H1 (cell line): ENCODE data around the gene KCNC3. TPM values are rescaled to one million over a fixed set of nuclear protein-coding genes. Genes with fewer than 3 reads are reported as not detected.

Experiments
- CTCF ChIA-PET: fragments of 300-600 bp; sonication (Branson Sonifier 250); formaldehyde crosslinking; loops from one replicate; lab custom pipeline; 2021; ENCODE audit not compliant: partially characterized antibody; lab: Charles Lee
- POLR2A ChIA-PET: fragments of 300-600 bp; sonication (Branson Sonifier 250); formaldehyde crosslinking; loops from one replicate; lab custom pipeline; 2021; ENCODE audit warnings: inconsistent platforms; ENCODE audit not compliant: partially characterized antibody; lab: Charles Lee
- DNase-seq, 2 experiments: peaks; one replicate each; pipeline versions ENCODE4 v3.0.0 to v3.0.0-alpha.2; 2010 to 2022; ENCODE audit warnings: low spot score in 2 of 2, low read depth in 1 of 2, mixed read lengths in 1 of 2
- FAIRE-seq: peaks from 2 replicates; lab custom pipeline; 2011; peaks lifted over from hg19 to GRCh38; lab: Jason Lieb, UNC
- H2AFZ ChIP-seq: 2 replicates; pipeline ENCODE4 v1.8.1; 2012; ENCODE audit warnings: low read length, inconsistent platforms
- H2AK5ac ChIP-seq: 2 replicates; pipeline ENCODE4 v1.6.1; 2013; ENCODE audit warnings: low read depth, low read length
- H2BK120ac ChIP-seq: replicated peaks from 2 replicates; pipeline ENCODE3; 2013; ENCODE audit warnings: low read depth, low read length, inconsistent platforms
- H2BK12ac ChIP-seq: 2 replicates; pipeline ENCODE4 v1.6.1; 2013; ENCODE audit warnings: low read depth, low read length
- H2BK15ac ChIP-seq: 2 replicates; pipeline ENCODE4 v1.6.1; 2013; ENCODE audit warnings: low read length
- H2BK20ac ChIP-seq: 2 replicates; pipeline ENCODE4 v1.6.1; 2013; ENCODE audit warnings: low read length
- H2BK5ac ChIP-seq: 2 replicates; pipeline ENCODE4 v1.6.1; 2013; ENCODE audit warnings: low read depth, low read length
- H3K14ac ChIP-seq: 2 replicates; pipeline ENCODE4 v1.6.1; 2013; ENCODE audit warnings: inconsistent platforms; ENCODE audit not compliant: insufficient read length
- H3K18ac ChIP-seq: 2 replicates; pipeline ENCODE4 v1.6.1; 2013; ENCODE audit warnings: low read length; ENCODE audit errors: extremely low read depth
- H3K23ac ChIP-seq: 2 replicates; pipeline ENCODE4 v1.6.1; 2013; ENCODE audit warnings: inconsistent platforms; ENCODE audit not compliant: insufficient read length
- H3K23me2 ChIP-seq: 2 replicates; pipeline ENCODE4 v1.6.1; 2013; ENCODE audit warnings: low read depth, low read length
- H3K27ac ChIP-seq: 2 replicates; pipeline ENCODE4 v1.6.1; 2011; ENCODE audit warnings: low read depth, low read length, inconsistent platforms
- H3K27me3 ChIP-seq, 4 experiments: replicated peaks in 1 of 4; 1 replicate in 1 of 4; 2 replicates in 3 of 4; pipeline versions ENCODE4 v1.6.1 to v1.8.1; 2011 to 2013; ENCODE audit warnings: low read length in 3 of 4, mild to moderate bottlenecking in 3 of 4, inconsistent platforms in 2 of 4, mixed read lengths in 2 of 4, moderate library complexity in 1 of 4; ENCODE audit not compliant: control insufficient read depth in 3 of 4, insufficient read depth in 3 of 4; ENCODE audit errors: extremely low read depth in 1 of 4
- H3K36me3 ChIP-seq, 4 experiments: 2 replicates each; pipeline versions ENCODE4 v1.6.1 to v1.8.1; 2011 to 2013; ENCODE audit warnings: mild to moderate bottlenecking in 4 of 4, low read length in 3 of 4, moderate library complexity in 2 of 4, control low read depth in 1 of 4, inconsistent platforms in 1 of 4; ENCODE audit not compliant: insufficient read depth in 4 of 4, control insufficient read depth in 2 of 4
- H3K4ac ChIP-seq: replicated peaks from 2 replicates; pipeline ENCODE3; 2013; ENCODE audit warnings: low read length, low read depth, mixed read lengths, inconsistent platforms; ENCODE audit not compliant: insufficient read length
- H3K4me1 ChIP-seq, 4 experiments: replicated peaks in 1 of 4; 1 replicate in 1 of 4; 2 replicates in 3 of 4; pipeline versions ENCODE4 v1.6.1 to v1.8.1; 2011 to 2013; ENCODE audit warnings: low read length in 3 of 4, inconsistent platforms in 2 of 4, mixed read lengths in 1 of 4; ENCODE audit not compliant: insufficient read depth in 4 of 4, control insufficient read depth in 3 of 4
- H3K4me2 ChIP-seq, 2 experiments: 2 replicates each; pipeline versions ENCODE4 v1.6.1 to v1.8.1; 2011 to 2013; ENCODE audit warnings: low read depth in 2 of 2, low read length in 2 of 2, control low read depth in 1 of 2, inconsistent platforms in 1 of 2, mild to moderate bottlenecking in 1 of 2; ENCODE audit not compliant: insufficient read depth in 1 of 2
- H3K4me3 ChIP-seq, 4 experiments: fragments of 200-600, 300-600 bp in 1 of 4; sonication (generic), shearing (Covaris generic), sonication (Bioruptor Twin) in 1 of 4; 2 replicates each; pipeline versions ENCODE4 v1.5.1 to v1.8.1; 2011 to 2016; ENCODE audit warnings: low read length in 4 of 4, low read depth in 3 of 4, control low read depth in 2 of 4, inconsistent platforms in 2 of 4, mild to moderate bottlenecking in 2 of 4, mixed read lengths in 1 of 4, moderate library complexity in 1 of 4; ENCODE audit not compliant: insufficient read depth in 2 of 4; ENCODE audit errors: extremely low read depth in 1 of 4
- H3K56ac ChIP-seq: replicated peaks from 2 replicates; pipeline ENCODE3; 2013; ENCODE audit warnings: low read depth, mild to moderate bottlenecking, mixed read lengths, low read length, inconsistent platforms; ENCODE audit not compliant: insufficient read length
- H3K79me1 ChIP-seq: 2 replicates; pipeline ENCODE4 v1.6.1; 2013; ENCODE audit warnings: low read depth, low read length, control low read depth
- H3K79me2 ChIP-seq, 2 experiments: 2 replicates each; pipeline versions ENCODE4 v1.6.1 to v1.8.1; 2012 to 2013; ENCODE audit warnings: low read length in 2 of 2, mild to moderate bottlenecking in 2 of 2, inconsistent platforms in 1 of 2; ENCODE audit not compliant: insufficient read depth in 2 of 2, control insufficient read depth in 1 of 2
- H3K9ac ChIP-seq, 4 experiments: replicated peaks in 1 of 4; 1 replicate in 1 of 4; 2 replicates in 3 of 4; pipeline versions ENCODE4 v1.6.1 to v1.8.1; 2011 to 2013; ENCODE audit warnings: low read depth in 3 of 4, low read length in 3 of 4, control low read depth in 2 of 4, mild to moderate bottlenecking in 2 of 4, moderate library complexity in 2 of 4, inconsistent platforms in 1 of 4; ENCODE audit errors: extremely low read depth in 1 of 4
- H3K9me3 ChIP-seq, 2 experiments: 2 replicates each; pipeline versions ENCODE4 v1.6.1 to v1.8.1; 2012 to 2013; ENCODE audit warnings: mild to moderate bottlenecking in 2 of 2, moderate library complexity in 2 of 2, control low read depth in 1 of 2, inconsistent platforms in 1 of 2, low read depth in 1 of 2, low read length in 1 of 2, mixed read lengths in 1 of 2; ENCODE audit not compliant: insufficient read depth in 2 of 2
- H4K20me1 ChIP-seq, 2 experiments: replicated peaks in 1 of 2; 2 replicates each; pipeline versions ENCODE3 to v1.8.1; 2011 to 2013; ENCODE audit warnings: inconsistent platforms in 2 of 2, low read length in 2 of 2, mild to moderate bottlenecking in 1 of 2; ENCODE audit not compliant: insufficient read depth in 2 of 2, control insufficient read depth in 1 of 2
- H4K5ac ChIP-seq: 2 replicates; pipeline ENCODE4 v1.6.1; 2013; ENCODE audit warnings: low read length, low read depth, mixed read lengths, inconsistent platforms; ENCODE audit not compliant: insufficient read length
- H4K8ac ChIP-seq: 2 replicates; pipeline ENCODE4 v1.8.0; 2013; ENCODE audit warnings: mild to moderate bottlenecking, moderate library complexity, low read length, inconsistent platforms; ENCODE audit not compliant: insufficient read depth; ENCODE audit errors: extremely low read depth
- H4K91ac ChIP-seq: replicated peaks from 2 replicates; pipeline ENCODE3; 2013; ENCODE audit warnings: low read length, mixed read lengths, inconsistent platforms; ENCODE audit not compliant: insufficient read length
- BCL11A ChIP-seq, 2 experiments: IDR thresholded peaks; one replicate each; pipeline ENCODE4 v1.6.1; 2011; ENCODE audit warnings: low read depth in 2 of 2, low read length in 2 of 2, mild to moderate bottlenecking in 2 of 2
- POU5F1 ChIP-seq: IDR thresholded peaks from 2 replicates; pipeline ENCODE4 v1.6.1; 2011; ENCODE audit warnings: low read depth, mild to moderate bottlenecking, low read length, moderate library complexity
- WGBS, 2 experiments: shearing (Covaris generic) in 1 of 2; methylation state at CpG; one replicate each; pipeline versions ENCODE4 v1.1.6 to v1.1.7; 2013 to 2015; ENCODE audit warnings: low lambda C conversion rate in 2 of 2, mixed read lengths in 2 of 2, inconsistent platforms in 1 of 2, low coverage in 1 of 2, missing lambda C conversion rate in 1 of 2; ENCODE audit not compliant: insufficient replicate concordance in 2 of 2, insufficient coverage in 1 of 2, insufficient read length in 1 of 2; ENCODE audit errors: extremely low coverage in 1 of 2, missing lambda C conversion rate in 1 of 2; 5-methylcytosine and 5-hydroxymethylcytosine counted together
- polyA plus RNA-seq, 7 experiments: library from polyadenylated mRNA; depleted of rRNA in 3 of 7; stranded (reverse) in 5 of 7; unstranded in 2 of 7; fragments of >200 nt in 5 of 7; fragments of 200-250 nt in 2 of 7; gene quantifications; 1 replicate in 5 of 7; 2 replicates in 1 of 7; 4 replicates in 1 of 7; pipeline versions ENCODE4 v1.2.1 to v1.2.3, GENCODE V29; 2011 to 2013; ENCODE audit warnings: missing spikeins in 2 of 7, mixed read lengths in 2 of 7
- total RNA-seq: library from RNA; stranded (reverse); fragmentation: NEBNext Ultra II Directional; extraction: Animal tissue kit (Norgen Biotek cat#: 25700); gene quantifications from 2 replicates; pipeline ENCODE4 v1.2.1, GENCODE V29; 2021

KCNC3 gene
- total and polyA plus RNA-seq, 2 of the 8 experiments (the other 6 are each of a cell fraction or from before 2014, with no cell fraction given), result 3.9 to 7.2 TPM

DNA sequence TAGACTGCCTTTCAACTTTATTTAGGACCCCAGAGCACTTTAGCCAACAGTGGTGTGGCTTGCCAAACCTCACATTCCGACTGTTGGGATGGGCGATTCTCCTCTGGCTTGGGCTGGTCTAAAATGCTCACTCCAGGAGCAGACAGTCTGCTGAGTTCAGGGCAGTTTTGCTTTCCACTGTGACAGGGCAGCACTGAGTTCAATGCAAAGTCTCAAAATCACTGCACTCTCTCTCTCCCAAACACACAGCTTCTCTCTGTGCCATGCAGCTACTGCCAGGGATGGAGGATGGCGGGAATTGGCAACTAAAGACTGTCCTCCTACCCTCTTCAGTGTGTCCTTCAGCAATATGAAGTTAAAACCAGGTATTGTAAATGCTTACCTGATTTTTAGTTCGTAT is 23.1 kb upstream of the KCNC3 start:
- no peaks in the 10 kb centered on the region; a peak in 3 of 7 replicates for H3K4me1 ChIP-seq
- H3K23me2 ChIP-seq, result no peaks in the 10 kb centered on the region
- H2AK5ac ChIP-seq, result no peak overlapping the region
- H2BK20ac ChIP-seq, result no peak overlapping the region
- H2BK15ac ChIP-seq, result no peak overlapping the region
- FAIRE-seq (no peak), DNase-seq (no peak)
- no peaks in the 10 kb centered on the region for H3K9me3 ChIP-seq
- no peak overlapping the region for H3K27ac ChIP-seq
- CTCF ChIA-PET, result interaction anchor here (1.1 to 2.6 kb wide), 9 partner anchors 9 to 374 kb away, joined by 3 to 10 read pairs (median 3); no protein-coding TSS in a partner anchor
- no peak overlapping the region for H3K4ac ChIP-seq
- no peak overlapping the region for H2BK12ac ChIP-seq
- POLR2A ChIA-PET, result interaction anchor here (0.9 kb wide), 1 partner anchor 65 kb away, joined by 3 read pairs; no protein-coding TSS in a partner anchor
- no peak overlapping the region for H3K4me2 ChIP-seq
- H3K79me2 ChIP-seq, result no peaks in the 10 kb centered on the region
- no peak overlapping the region for H4K8ac ChIP-seq
- H3K9ac ChIP-seq, result no peak overlapping the region
- no peak overlapping the region for H3K56ac ChIP-seq
- no peak overlapping the region for H4K5ac ChIP-seq
- H2AFZ ChIP-seq, result no peak overlapping the region
- TF ChIP-seq POU5F1, result no peak
- TF ChIP-seq BCL11A (IDR thresholded peaks at IDR 0.05; ENCODE audit: low read depth in 2 of 2, low read length in 2 of 2), result no peak
- peaks cover 0 to 2% of the 10 kb centered on the region in 2 experiments for H4K20me1 ChIP-seq
- H3K36me3 ChIP-seq, result no peaks in the 10 kb centered on the region
- H3K23ac ChIP-seq, result no peak overlapping the region
- H3K27me3 ChIP-seq, result no peaks in the 10 kb centered on the region
- no peak overlapping the region for H3K14ac ChIP-seq
- no peak overlapping the region for H4K91ac ChIP-seq
- no peak overlapping the region for H3K4me3 ChIP-seq
- H3K79me1 ChIP-seq, result no peaks in the 10 kb centered on the region
- no peak overlapping the region for H2BK120ac ChIP-seq
- no peak overlapping the region for H3K18ac ChIP-seq
- WGBS, 2 experiments, result 72% methylated on average over 4 of the region's 4 CpGs; no CpG with 5 or more reads in 1 of the 2 experiments
- H2BK5ac ChIP-seq, result no peak overlapping the region
